Stomach smooth muscle (tissue), 2 donors: ENCODE results near the gene PTPN7.

Experiments used
- H3K27ac ChIP-seq: one replicate; pipeline ENCODE4 v1.7.0; 2013; ENCODE audit warnings: mild to moderate bottlenecking, low read length, inconsistent platforms
- H3K27me3 ChIP-seq, 2 donors: one replicate each; pipeline ENCODE4 v1.7.0; 2013; ENCODE audit warnings: low read length in 2 of 2; ENCODE audit not compliant: insufficient read depth in 2 of 2, control insufficient read depth in 1 of 2
- H3K36me3 ChIP-seq, 2 donors: one replicate each; pipeline ENCODE4 v1.7.0; 2013; ENCODE audit warnings: low read length in 2 of 2; ENCODE audit not compliant: control insufficient read depth in 2 of 2, insufficient read depth in 2 of 2
- H3K4me1 ChIP-seq: one replicate; pipeline ENCODE4 v1.7.0; 2013; ENCODE audit warnings: low read length; ENCODE audit not compliant: control insufficient read depth, insufficient read depth
- H3K4me3 ChIP-seq, 2 donors: one replicate each; pipeline ENCODE4 v1.7.0; 2013; ENCODE audit warnings: low read length in 2 of 2
- H3K9ac ChIP-seq, 2 donors: one replicate each; pipeline ENCODE4 v1.7.0; 2013; ENCODE audit warnings: low read length in 2 of 2, mild to moderate bottlenecking in 1 of 2
- H3K9me3 ChIP-seq, 2 donors: one replicate each; pipeline ENCODE4 v1.7.0; 2013; ENCODE audit warnings: low read length in 2 of 2; ENCODE audit not compliant: control insufficient read depth in 2 of 2
- donor health status: healthy.
- donor health status: Pancreatic carcinoma.

PTPN7 gene

DNA sequence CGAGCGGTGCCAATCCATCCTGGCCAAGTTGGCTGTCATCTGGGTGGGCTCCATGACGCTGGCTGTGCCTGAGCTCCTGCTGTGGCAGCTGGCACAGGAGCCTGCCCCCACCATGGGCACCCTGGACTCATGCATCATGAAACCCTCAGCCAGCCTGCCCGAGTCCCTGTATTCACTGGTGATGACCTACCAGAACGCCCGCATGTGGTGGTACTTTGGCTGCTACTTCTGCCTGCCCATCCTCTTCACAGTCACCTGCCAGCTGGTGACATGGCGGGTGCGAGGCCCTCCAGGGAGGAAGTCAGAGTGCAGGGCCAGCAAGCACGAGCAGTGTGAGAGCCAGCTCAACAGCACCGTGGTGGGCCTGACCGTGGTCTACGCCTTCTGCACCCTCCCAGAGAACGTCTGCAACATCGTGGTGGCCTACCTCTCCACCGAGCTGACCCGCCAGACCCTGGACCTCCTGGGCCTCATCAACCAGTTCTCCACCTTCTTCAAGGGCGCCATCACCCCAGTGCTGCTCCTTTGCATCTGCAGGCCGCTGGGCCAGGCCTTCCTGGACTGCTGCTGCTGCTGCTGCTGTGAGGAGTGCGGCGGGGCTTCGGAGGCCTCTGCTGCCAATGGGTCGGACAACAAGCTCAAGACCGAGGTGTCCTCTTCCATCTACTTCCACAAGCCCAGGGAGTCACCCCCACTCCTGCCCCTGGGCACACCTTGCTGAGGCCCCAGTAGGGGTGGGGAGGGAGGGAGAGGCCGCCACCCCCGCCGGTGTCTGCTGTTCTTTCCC lies 32.4 kb downstream of the PTPN7 start:
- no peaks in the 10 kb centered on the region for H3K9me3 ChIP-seq
- no peak overlapping the region for H3K4me3 ChIP-seq
- no peak overlapping the region for H3K9ac ChIP-seq
- peaks cover 0 to 1% of the 10 kb centered on the region in 2 donors for H3K36me3 ChIP-seq
- no peak overlapping the region for H3K27ac ChIP-seq
- H3K27me3 ChIP-seq = no peaks in the 10 kb centered on the region
- peaks cover 29% of the 10 kb centered on the region for H3K4me1 ChIP-seq

DNA sequence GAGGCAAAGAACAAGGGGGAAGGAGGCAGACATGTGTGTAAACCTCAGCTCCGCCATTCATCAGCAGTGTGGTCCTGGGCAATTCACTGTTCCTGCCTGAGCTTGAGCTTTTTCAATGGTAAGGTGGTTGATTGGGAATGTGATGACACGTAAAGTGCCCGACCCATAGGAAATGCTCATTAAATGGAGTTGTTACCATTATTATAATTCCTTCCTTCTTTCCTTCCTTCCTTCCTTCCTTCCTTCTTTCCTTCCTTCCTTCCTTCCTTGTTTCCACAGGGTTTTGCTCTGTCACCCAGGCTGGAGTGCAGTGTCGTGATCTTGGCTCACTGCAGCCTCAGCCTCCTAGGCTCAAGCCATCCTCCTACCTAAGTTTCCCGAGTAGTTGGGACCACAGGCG lies 33.3 kb downstream of the PTPN7 start:
- H3K4me3 ChIP-seq = no peak overlapping the region
- H3K9ac ChIP-seq = no peak overlapping the region
- peaks cover 22% of the 10 kb centered on the region for H3K4me1 ChIP-seq
- H3K27me3 ChIP-seq = no peaks in the 10 kb centered on the region
- no peak overlapping the region for H3K27ac ChIP-seq
- no peaks in the 10 kb centered on the region for H3K9me3 ChIP-seq
- no peaks in the 10 kb centered on the region for H3K36me3 ChIP-seq

DNA sequence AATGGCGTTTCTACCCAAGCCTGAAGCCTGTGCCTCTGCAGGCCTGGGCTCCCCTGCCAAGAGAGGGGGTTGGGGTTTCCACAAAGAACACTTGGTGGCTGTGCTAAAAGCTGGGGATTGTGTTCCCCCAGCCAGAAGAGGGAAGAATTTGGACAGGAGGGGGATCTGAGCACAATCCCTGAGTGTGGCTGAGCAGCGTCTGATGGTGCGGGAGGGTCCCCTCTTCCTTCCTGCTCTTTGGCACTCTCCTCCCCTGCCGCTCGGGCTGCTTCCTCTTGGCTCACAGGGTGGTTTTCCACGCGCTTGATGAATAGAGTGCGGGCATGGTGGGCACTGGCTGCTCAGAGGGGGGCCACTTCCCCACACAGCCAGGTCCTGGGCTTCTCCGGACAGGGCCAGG lies 34.0 kb downstream of the PTPN7 start:
- H3K27ac ChIP-seq = no peak overlapping the region
- no peak overlapping the region for H3K9ac ChIP-seq

DNA sequence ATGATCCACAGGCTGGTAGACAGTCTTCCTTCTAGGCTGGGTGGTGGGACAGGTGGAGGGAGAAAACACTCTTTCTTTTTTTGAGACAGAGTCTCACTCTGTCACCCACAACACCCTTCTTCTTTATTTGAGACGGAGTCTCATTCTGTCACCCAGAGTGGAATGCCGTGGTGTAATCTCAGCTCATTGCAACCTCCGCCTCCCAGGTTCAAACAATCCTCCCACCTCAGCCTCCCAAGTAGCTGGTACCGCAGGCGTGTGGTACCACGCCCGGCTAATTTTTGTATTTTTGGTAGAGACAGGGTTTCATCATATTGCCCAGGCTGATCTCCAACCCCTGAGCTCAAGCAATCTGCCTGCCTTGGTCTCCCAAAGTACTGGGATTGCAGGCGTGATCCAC lies 34.8 kb downstream of the PTPN7 start:
- Histone ChIP-seq H3K27ac (no peak overlapping the region), H3K4me3 (no peak overlapping the region), H3K27me3 (no peaks in the 10 kb centered on the region), H3K9me3 (no peaks in the 10 kb centered on the region), H3K4me1 (peaks cover 13% of the 10 kb centered on the region), H3K36me3 (no peaks in the 10 kb centered on the region), H3K9ac (no peak overlapping the region)

More for the DNA sequence above, 34.0 kb downstream of the PTPN7 start:
- Histone ChIP-seq H3K9me3 (no peaks in the 10 kb centered on the region), H3K27me3 (no peaks in the 10 kb centered on the region), H3K4me3 (no peak overlapping the region), H3K36me3 (no peaks in the 10 kb centered on the region), H3K4me1 (peaks cover 15% of the 10 kb centered on the region)

DNA sequence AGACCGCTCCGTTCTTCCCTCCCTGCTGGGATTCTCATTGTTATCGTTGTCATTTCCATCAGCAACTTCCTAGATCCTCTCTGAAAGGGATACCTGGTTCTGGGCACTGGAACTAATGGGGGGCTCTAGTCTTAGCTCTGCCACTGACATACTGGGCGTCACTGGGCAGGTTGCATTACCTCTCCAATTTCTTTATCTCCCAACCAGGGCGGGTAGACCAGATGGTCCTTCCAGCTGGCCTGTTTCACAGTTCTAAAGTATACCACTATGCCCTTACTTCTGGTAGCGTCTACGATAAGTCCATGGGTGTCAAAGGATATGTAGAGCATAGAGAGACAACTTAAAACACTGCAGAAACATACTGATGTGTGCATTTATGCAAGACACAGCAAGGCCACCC lies 36.3 kb downstream of the PTPN7 start:
- Histone ChIP-seq H3K4me3 (no peak overlapping the region), H3K4me1 (peaks cover 5% of the 10 kb centered on the region), H3K36me3 (no peaks in the 10 kb centered on the region), H3K27me3 (no peaks in the 10 kb centered on the region), H3K9me3 (no peaks in the 10 kb centered on the region), H3K9ac (no peak overlapping the region), H3K27ac (no peak overlapping the region)

DNA sequence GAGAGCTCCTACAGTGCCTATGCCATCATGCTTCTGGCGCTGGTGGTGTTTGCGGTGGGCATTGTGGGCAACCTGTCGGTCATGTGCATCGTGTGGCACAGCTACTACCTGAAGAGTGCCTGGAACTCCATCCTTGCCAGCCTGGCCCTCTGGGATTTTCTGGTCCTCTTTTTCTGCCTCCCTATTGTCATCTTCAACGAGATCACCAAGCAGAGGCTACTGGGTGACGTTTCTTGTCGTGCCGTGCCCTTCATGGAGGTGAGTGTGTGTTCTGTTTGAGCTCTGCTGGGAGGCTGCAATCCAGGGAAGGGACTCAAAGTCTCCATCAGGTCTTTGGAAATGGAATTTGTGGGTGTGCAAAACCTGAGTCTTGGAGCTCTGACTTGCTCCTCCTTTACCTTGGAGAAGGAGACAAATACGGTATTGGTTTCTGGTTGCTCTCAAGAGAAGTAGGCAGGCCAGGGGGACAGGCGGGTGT lies 37.0 kb downstream of the PTPN7 start:
- Histone ChIP-seq H3K4me3 (no peak overlapping the region), H3K9me3 (no peaks in the 10 kb centered on the region), H3K27me3 (no peaks in the 10 kb centered on the region), H3K27ac (no peak overlapping the region), H3K9ac (no peak overlapping the region), H3K4me1 (peaks cover 5% of the 10 kb centered on the region), H3K36me3 (no peaks in the 10 kb centered on the region)

DNA sequence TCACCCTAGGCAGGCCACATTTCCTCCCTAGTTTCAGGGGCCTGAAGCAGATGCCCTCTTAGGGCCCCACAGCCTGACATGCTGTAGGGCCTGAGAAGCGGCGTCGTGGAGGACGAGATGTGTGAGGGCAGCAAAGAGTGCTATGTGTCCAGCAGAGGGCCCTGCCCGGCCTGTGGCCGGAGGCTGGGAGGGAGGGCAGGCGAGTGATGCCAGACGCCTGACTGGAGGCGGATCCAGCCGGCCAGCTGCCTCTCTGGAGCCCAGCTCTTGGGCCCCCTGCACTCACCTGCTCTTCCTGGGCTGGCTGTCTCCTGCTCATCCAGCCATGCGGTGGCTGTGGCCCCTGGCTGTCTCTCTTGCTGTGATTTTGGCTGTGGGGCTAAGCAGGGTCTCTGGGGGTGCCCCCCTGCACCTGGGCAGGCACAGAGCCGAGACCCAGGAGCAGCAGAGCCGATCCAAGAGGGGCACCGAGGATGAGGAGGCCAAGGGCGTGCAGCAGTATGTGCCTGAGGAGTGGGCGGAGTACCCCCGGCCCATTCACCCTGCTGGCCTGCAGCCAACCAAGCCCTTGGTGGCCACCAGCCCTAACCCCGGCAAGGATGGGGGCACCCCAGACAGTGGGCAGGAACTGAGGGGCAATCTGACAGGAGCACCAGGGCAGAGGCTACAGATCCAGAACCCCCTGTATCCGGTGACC lies 37.6 kb downstream of the PTPN7 start, which contains the start of gene GPR37L1:
Gene GPR37L1, plus strand, starts transcription at position 279 of the 697 bp plus-strand sequence. Its CDS starts 47 bp downstream, at position 326.
- Histone ChIP-seq H3K27me3 (no peaks in the 10 kb centered on the region), H3K27ac (no peak within 1 kb of the TSS), H3K9ac (no peak within 1 kb of the TSS), H3K4me1 (peaks cover 5% of the 10 kb centered on the region), H3K9me3 (no peaks in the 10 kb centered on the region), H3K4me3 (no peak within 1 kb of the TSS), H3K36me3 (no peaks in the 10 kb centered on the region)

DNA sequence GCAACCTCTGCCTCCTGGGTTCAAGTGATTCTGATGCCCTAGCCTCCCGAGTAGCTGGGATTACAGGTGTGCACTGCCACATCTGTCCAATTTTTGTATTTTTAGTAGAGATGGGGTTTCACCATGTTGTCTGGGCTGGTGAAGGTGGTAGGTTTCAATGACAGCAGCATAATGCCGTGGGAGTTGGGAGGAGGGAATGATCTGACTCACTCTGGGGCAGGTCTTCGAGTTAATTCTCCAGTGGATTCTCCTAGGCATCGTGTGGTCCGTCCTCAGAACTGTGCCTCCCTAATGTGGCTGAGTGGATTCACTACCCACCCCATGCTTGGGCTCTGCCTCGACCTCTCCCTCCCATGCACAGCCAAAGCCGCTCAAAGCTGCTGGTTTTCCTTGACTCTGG lies 39.4 kb downstream of the PTPN7 start:
- Histone ChIP-seq H3K9ac (no peak overlapping the region), H3K36me3 (no peaks in the 10 kb centered on the region), H3K27ac (no peak overlapping the region), H3K4me1 (peaks cover 2% of the 10 kb centered on the region), H3K9me3 (no peaks in the 10 kb centered on the region), H3K4me3 (no peak overlapping the region), H3K27me3 (no peaks in the 10 kb centered on the region)

DNA sequence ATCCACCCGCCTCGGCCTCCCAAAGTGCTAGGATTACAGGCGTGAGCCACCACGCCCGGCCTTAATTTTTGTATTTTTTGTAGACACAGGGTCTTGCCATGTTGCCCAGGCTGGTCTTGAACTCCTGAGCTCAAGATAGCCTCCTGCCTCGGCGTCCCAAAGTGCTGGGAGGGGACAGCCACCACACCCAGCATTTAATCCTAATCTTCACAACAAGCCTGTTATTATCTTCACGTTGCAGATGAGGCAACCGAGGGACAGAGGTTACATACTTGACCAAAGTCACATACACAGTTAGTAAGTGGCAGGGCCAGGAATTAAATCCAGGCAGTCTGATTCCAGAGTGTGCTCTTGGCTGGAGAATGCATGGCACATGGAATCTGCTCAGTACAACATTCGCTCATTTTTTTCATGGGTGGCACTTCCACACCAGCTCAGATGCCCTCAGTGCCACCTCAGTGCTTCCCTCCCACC lies 42.5 kb downstream of the PTPN7 start:
- no peaks in the 10 kb centered on the region for H3K9me3 ChIP-seq
- peaks cover 15% of the 10 kb centered on the region for H3K4me1 ChIP-seq
- no peaks in the 10 kb centered on the region for H3K27me3 ChIP-seq
- H3K4me3 ChIP-seq = no peak overlapping the region
- H3K9ac ChIP-seq = no peak overlapping the region
- H3K36me3 ChIP-seq = no peaks in the 10 kb centered on the region
- H3K27ac ChIP-seq = no peak overlapping the region

DNA sequence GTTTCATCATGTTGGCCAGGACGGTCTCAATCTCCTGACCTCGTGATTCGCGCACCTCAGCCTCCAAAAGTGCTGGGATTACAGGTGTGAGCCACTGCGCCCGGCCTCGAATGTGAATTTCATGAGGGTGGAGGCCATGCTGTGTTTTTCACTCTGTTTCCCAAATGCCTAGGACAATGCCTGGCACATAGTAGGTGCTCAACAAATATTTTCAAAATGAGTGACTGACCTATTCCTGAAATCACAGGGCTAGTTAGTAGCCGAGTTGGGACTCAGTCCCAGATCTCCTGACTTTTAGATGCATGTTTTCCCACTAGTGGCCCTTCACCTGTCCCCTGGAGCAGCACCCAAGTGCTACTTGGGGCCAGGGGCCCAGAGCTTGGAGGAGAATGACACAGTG lies 44.1 kb downstream of the PTPN7 start:
- H3K9me3 ChIP-seq = no peaks in the 10 kb centered on the region
- no peaks in the 10 kb centered on the region for H3K27me3 ChIP-seq
- H3K36me3 ChIP-seq = no peaks in the 10 kb centered on the region
- no peak overlapping the region for H3K27ac ChIP-seq
- peaks cover 15% of the 10 kb centered on the region for H3K4me1 ChIP-seq
- no peak overlapping the region for H3K9ac ChIP-seq
- H3K4me3 ChIP-seq = no peak overlapping the region
